Measurements from ENCODE around the gene CBX5.

DNA sequence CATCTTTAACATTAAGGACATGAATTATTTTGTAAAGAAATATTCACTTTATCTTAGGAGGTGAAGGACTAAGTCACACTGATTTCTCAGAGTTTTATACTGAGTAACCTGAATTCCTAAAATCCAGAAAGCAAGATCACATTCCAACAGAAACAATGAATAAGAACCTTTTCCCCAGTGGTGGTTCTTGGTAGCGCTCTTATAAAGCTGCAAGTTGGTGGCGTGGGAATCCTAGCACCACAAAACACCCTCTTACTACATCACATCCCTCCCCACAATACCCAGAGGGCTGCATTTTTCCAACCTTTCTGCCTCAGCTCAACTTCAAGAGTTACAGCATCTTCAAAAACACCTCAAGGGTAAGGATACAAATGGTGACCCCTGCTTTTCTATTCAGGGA, 47.1 kb downstream of the CBX5 start:
- TF ChIP-seq, protein P1, sequence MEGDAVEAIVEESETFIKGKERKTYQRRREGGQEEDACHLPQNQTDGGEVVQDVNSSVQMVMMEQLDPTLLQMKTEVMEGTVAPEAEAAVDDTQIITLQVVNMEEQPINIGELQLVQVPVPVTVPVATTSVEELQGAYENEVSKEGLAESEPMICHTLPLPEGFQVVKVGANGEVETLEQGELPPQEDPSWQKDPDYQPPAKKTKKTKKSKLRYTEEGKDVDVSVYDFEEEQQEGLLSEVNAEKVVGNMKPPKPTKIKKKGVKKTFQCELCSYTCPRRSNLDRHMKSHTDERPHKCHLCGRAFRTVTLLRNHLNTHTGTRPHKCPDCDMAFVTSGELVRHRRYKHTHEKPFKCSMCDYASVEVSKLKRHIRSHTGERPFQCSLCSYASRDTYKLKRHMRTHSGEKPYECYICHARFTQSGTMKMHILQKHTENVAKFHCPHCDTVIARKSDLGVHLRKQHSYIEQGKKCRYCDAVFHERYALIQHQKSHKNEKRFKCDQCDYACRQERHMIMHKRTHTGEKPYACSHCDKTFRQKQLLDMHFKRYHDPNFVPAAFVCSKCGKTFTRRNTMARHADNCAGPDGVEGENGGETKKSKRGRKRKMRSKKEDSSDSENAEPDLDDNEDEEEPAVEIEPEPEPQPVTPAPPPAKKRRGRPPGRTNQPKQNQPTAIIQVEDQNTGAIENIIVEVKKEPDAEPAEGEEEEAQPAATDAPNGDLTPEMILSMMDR (IDR thresholded peaks at IDR 0.05): no peak
- no peak for TF ChIP-seq POLR2A (IDR thresholded peaks at IDR 0.05)

Measured in body of pancreas (tissue), 4 donors.